ENCODE measurements around the gene CELA2A. TPM values are rescaled to one million over a fixed set of nuclear protein-coding genes. Genes with fewer than 3 reads are reported as not detected.
"Not testable (repeated sequence)": the region's sequence is repeated elsewhere in the genome, so short reads cannot be mapped to it uniquely, and the experiment has no call there.

The CELA2A gene
- total RNA-seq, 4 donors from 2014 or later = not detected

GRCh38 chr1:15426492-15427279 lies 29.8 kb upstream of the CELA2A start:
- no peaks in the 10 kb centered on the region for H3K27me3 ChIP-seq
- H3K9me3 ChIP-seq = no peaks in the 10 kb centered on the region
- no peaks in the 10 kb centered on the region for H3K4me1 ChIP-seq
- no peak overlapping the region for H3K4me3 ChIP-seq
- H3K36me3 ChIP-seq = no peaks in the 10 kb centered on the region
- in situ Hi-C loops (cut with MboI; ENCODE audit: low sequenced_read_pairs in 4 of 4) = loop anchor here in 2 of 4 donors (25.0 kb wide), 2 partner anchors 289 to 314 kb away; no protein-coding TSS in a partner anchor
- TF ChIP-seq POLR2A (IDR thresholded peaks at IDR 0.05) (no peak), CTCF (IDR thresholded peaks at IDR 0.05 in 4 of 5, conservative IDR thresholded peaks at IDR 0.05 in 1 of 5) (no peak)
- intact Hi-C loops (cut with DNase I; ENCODE audit: low total_unique reads) = no loop called here
- H3K27ac ChIP-seq = no peak overlapping the region
- no peak for DNase-seq
- ATAC-seq = no peak

GRCh38 chr1:15427280-15427666 lies 29.3 kb upstream of the CELA2A start:
- Histone ChIP-seq H3K36me3 (no peaks in the 10 kb centered on the region), H3K27ac (no peak overlapping the region), H3K4me1 (no peaks in the 10 kb centered on the region), H3K9me3 (no peaks in the 10 kb centered on the region), H3K27me3 (no peaks in the 10 kb centered on the region), H3K4me3 (no peak overlapping the region)
- TF ChIP-seq CTCF (IDR thresholded peaks at IDR 0.05 in 4 of 5, conservative IDR thresholded peaks at IDR 0.05 in 1 of 5) = no peak
- TF ChIP-seq POLR2A (IDR thresholded peaks at IDR 0.05) = no peak
- DNase-seq (no peak), ATAC-seq (no peak)
- in situ Hi-C loops (cut with MboI; ENCODE audit: low sequenced_read_pairs in 4 of 4) (loop anchor here in 2 of 4 donors (25.0 kb wide), 2 partner anchors 290 to 315 kb away; no protein-coding TSS in a partner anchor), intact Hi-C loops (cut with DNase I; ENCODE audit: low total_unique reads) (no loop called here)

- intact Hi-C loops (cut with DNase I; ENCODE audit: low total_unique reads); DNase-seq; H3K27ac ChIP-seq; H3K36me3 ChIP-seq; H3K9me3 ChIP-seq; H3K4me1 ChIP-seq; H3K4me3 ChIP-seq; ATAC-seq; H3K27me3 ChIP-seq: not testable (repeated sequence)
- in situ Hi-C loops (cut with MboI; ENCODE audit: low sequenced_read_pairs in 4 of 4) = loop anchor here in 2 of 4 donors (25.0 kb wide), 2 partner anchors 291 to 316 kb away; no protein-coding TSS in a partner anchor
Measured at GRCh38 chr1:15428252-15428651, 28.3 kb upstream of the CELA2A start.

- DNase-seq (no peak), ATAC-seq (no peak)
- no peaks in the 10 kb centered on the region for H3K4me1 ChIP-seq
- H3K27me3 ChIP-seq = no peaks in the 10 kb centered on the region
- no peak for TF ChIP-seq POLR2A (IDR thresholded peaks at IDR 0.05)
- no peak for TF ChIP-seq CTCF (IDR thresholded peaks at IDR 0.05 in 4 of 5, conservative IDR thresholded peaks at IDR 0.05 in 1 of 5)
- H3K27ac ChIP-seq = no peak overlapping the region
- in situ Hi-C loops (cut with MboI; ENCODE audit: low sequenced_read_pairs in 4 of 4) = loop anchor here in 2 of 4 donors (25.0 kb wide), 2 partner anchors 292 to 317 kb away; no protein-coding TSS in a partner anchor
- no peak overlapping the region for H3K4me3 ChIP-seq
- intact Hi-C loops (cut with DNase I; ENCODE audit: low total_unique reads) = no loop called here
- no peaks in the 10 kb centered on the region for H3K9me3 ChIP-seq
- no peaks in the 10 kb centered on the region for H3K36me3 ChIP-seq
Measured at GRCh38 chr1:15428815-15429435, 27.6 kb upstream of the CELA2A start.

GRCh38 chr1:15429701-15430149 lies 26.8 kb upstream of the CELA2A start:
- DNase-seq (no peak), ATAC-seq (no peak)
- TF ChIP-seq POLR2A (IDR thresholded peaks at IDR 0.05) (no peak), CTCF (IDR thresholded peaks at IDR 0.05 in 4 of 5, conservative IDR thresholded peaks at IDR 0.05 in 1 of 5) (no peak)
- Histone ChIP-seq H3K36me3 (no peaks in the 10 kb centered on the region), H3K4me1 (no peaks in the 10 kb centered on the region), H3K27me3 (no peaks in the 10 kb centered on the region), H3K4me3 (no peak overlapping the region), H3K27ac (no peak overlapping the region), H3K9me3 (no peaks in the 10 kb centered on the region)
- in situ Hi-C loops (cut with MboI; ENCODE audit: low sequenced_read_pairs in 4 of 4) = loop anchor here (5.0 to 25.0 kb wide), 6 partner anchors 102 to 317 kb away; no protein-coding TSS in a partner anchor
- intact Hi-C loops (cut with DNase I; ENCODE audit: low total_unique reads) = no loop called here

All from gastrocnemius medialis (tissue), 4 donors.